Heart left ventricle (tissue), 16 donors: ENCODE data around the gene MAN1B1. TPM values are rescaled to one million over a fixed set of nuclear protein-coding genes. Genes with fewer than 3 reads are reported as not detected.

ENCODE experiments used
- ATAC-seq, 4 donors: fragments of 200-7000 bp; cut with Tn5 transposase; one replicate each; pipeline ENCODE4 v1.9.1; 2020 to 2022; ENCODE audit warnings: moderate library complexity in 4 of 4, mild to moderate bottlenecking in 3 of 4, moderate number of reproducible peaks in 1 of 4
- DNase-seq, 5 donors: peaks; one replicate each; pipeline ENCODE4 v3.0.0-alpha.2; 2020
- H3K27ac ChIP-seq, 12 donors: fragments of 200-600 bp; sonication (generic) in 4 of 12; one replicate each; pipeline versions ENCODE4 v1.5.0 to v1.8.0; 2016 to 2022; ENCODE audit warnings: mild to moderate bottlenecking in 2 of 12
- H3K27me3 ChIP-seq, 9 donors: fragments of 200-600 bp; sonication (generic) in 2 of 9; one replicate each; pipeline versions ENCODE4 v1.5.1 to v1.8.0; 2016 to 2022; ENCODE audit warnings: mild to moderate bottlenecking in 3 of 9
- H3K36me3 ChIP-seq, 9 donors: fragments of 200-600 bp; sonication (generic) in 2 of 9; one replicate each; pipeline versions ENCODE4 v1.5.0 to v1.8.0; 2018 to 2022; ENCODE audit warnings: mild to moderate bottlenecking in 2 of 9
- H3K4me1 ChIP-seq, 12 donors: fragments of 200-600 bp; sonication (generic) in 4 of 12; one replicate each; pipeline versions ENCODE4 v1.5.0 to v1.8.0; 2016 to 2022; ENCODE audit warnings: mild to moderate bottlenecking in 3 of 12
- H3K4me3 ChIP-seq, 12 donors: fragments of 200-600 bp; sonication (generic) in 4 of 12; one replicate each; pipeline versions ENCODE4 v1.5.0 to v1.8.0; 2017 to 2022; ENCODE audit warnings: mild to moderate bottlenecking in 9 of 12, moderate library complexity in 4 of 12
- H3K9me3 ChIP-seq, 12 donors: fragments of 200-600 bp; sonication (generic) in 4 of 12; one replicate each; pipeline versions ENCODE4 v1.5.0 to v1.8.0; 2016 to 2022; ENCODE audit warnings: mild to moderate bottlenecking in 1 of 12
- CTCF ChIP-seq, 12 donors: fragments of 200-600 bp; sonication (generic) in 4 of 12; IDR thresholded peaks; one replicate each; pipeline versions ENCODE4 v1.5.0 to v1.8.0; 2018 to 2022; ENCODE audit warnings: antibody characterized with exemption in 12 of 12, mild to moderate bottlenecking in 5 of 12
- POLR2A ChIP-seq, 2 donors: fragments of 450-650 bp; IDR thresholded peaks; one replicate each; pipeline ENCODE4 v1.6.1; 2017; ENCODE audit warnings: antibody characterized with exemption in 2 of 2, mild to moderate bottlenecking in 2 of 2, moderate library complexity in 2 of 2
- WGBS, 4 donors: extraction: QIAGEN DNeasy Blood & Tissue Kit in 2 of 4; methylation state at CpG; one replicate each; pipeline versions ENCODE4 v1.1.5 to v1.1.7; 2013 to 2018; 5-methylcytosine and 5-hydroxymethylcytosine counted together
- intact Hi-C, 10 donors: fragments of 100-400 bp; cut with DNase I; formaldehyde crosslinking; loops; one replicate each; pipeline versions ENCODE4 v1.11.1 to v1.14.2; 2022
- polyA plus RNA-seq, 2 donors: library from polyadenylated mRNA; stranded (reverse); fragments of 200-250 nt; gene quantifications; one replicate each; pipeline ENCODE4 v1.2.3, GENCODE V29; 2013
- total RNA-seq, 9 donors: library from RNA; depleted of rRNA in 2 of 9; stranded (reverse); fragments of >200 nt in 2 of 9; fragmentation: NEBNext Ultra II Directional in 3 of 9; extraction: Animal tissue kit (Norgen Biotek cat#: 25700) in 3 of 9; gene quantifications; one replicate each; pipeline versions ENCODE4 v1.1.0 to v1.2.4, GENCODE V29; 2016 to 2023
- donor health status: ischemic (EF 13 %, LVEDD 7.1; RV severe dilation, severe dysfunction).
- donor health status: healthy with polysubstance abuse.
- donor health status: DM: no; HTN: yes; CAD: no.
- donor health status: DM: no; HTN: no; CAD: no.
- donor health status: ischemic (EF 25% LVEDD 6.9; RV normal size, moderate dysfunction).
- donor health status: ischemic (EF 25% LVEDD 5.7; RV mildly dilated, moderate dysfunction).
- donor health status: healthy.
- donor health status: DM: yes; HTN: yes; CAD: no.
- donor health status: ischemic (EF 35%, LVEDD 5.7; RV mildly dilated, moderate dysfunction).
- donor health status: nonischemic (EF 11% LVEDD 7.7; RV severe dilation, severe dysfunction).
- donor health status: DM: yes; HTN: yes; CAD: no.
- donor health status: PGD.
- donor health status: ischemic (EF 29% LVEDD 5.4; RV normal size, mild dysfunction).
- donor health status: nonischemic (EF 23%, LVEDD 6.1; RV moderate dilation, normal function).

The MAN1B1 gene
- total and polyA plus RNA-seq, 11 donors = 17.6 to 40.6 (median 24.6) TPM

GRCh38 chr9:137109250-137110146, 22.7 kb downstream of the MAN1B1 start:
- WGBS, 4 donors = 76 to 82% (median 82%) methylated on average over 23 to 34 of the region's 34 CpGs
- H3K9me3 ChIP-seq = no peaks in the 10 kb centered on the region
- H3K4me3 ChIP-seq = no peak overlapping the region
- ATAC-seq (no peak), DNase-seq (peak in 1 of 5 donors; percentile 18)
- no peaks in the 10 kb centered on the region for H3K27me3 ChIP-seq
- H3K27ac ChIP-seq = no peak overlapping the region
- H3K36me3 ChIP-seq = peaks cover 0 to 87% (median 61%) of the 10 kb centered on the region in 9 donors
- no peak for TF ChIP-seq CTCF (IDR thresholded peaks at IDR 0.05)
- no peak for TF ChIP-seq POLR2A (IDR thresholded peaks at IDR 0.05)
- intact Hi-C loops = loop anchor here in 1 of 10 donors (10.0 kb wide), 1 partner anchor 75 kb away; the partner anchor contains the start of genes ANAPC2 and SSNA1
- H3K4me1 ChIP-seq = peaks cover 0 to 10% (median under 1%) of the 10 kb centered on the region in 12 donors

- H3K27me3 ChIP-seq = no peaks in the 10 kb centered on the region
- intact Hi-C loops = loop anchor here in 1 of 10 donors (10.0 kb wide), 1 partner anchor 74 kb away; the partner anchor contains the start of genes ANAPC2 and SSNA1
- WGBS, 4 donors = 90 to 95% (median 91%) methylated on average over 18 to 38 of the region's 38 CpGs
- DNase-seq = peak in 1 of 5 donors; percentile 20
- ATAC-seq = no peak
- H3K4me3 ChIP-seq = no peak overlapping the region
- H3K9me3 ChIP-seq = no peaks in the 10 kb centered on the region
- peaks cover 0 to 79% (median 53%) of the 10 kb centered on the region in 9 donors for H3K36me3 ChIP-seq
- no peak overlapping the region for H3K27ac ChIP-seq
- H3K4me1 ChIP-seq = peaks cover 0 to 19% (median 7%) of the 10 kb centered on the region in 12 donors
- TF ChIP-seq POLR2A (IDR thresholded peaks at IDR 0.05) = no peak
- TF ChIP-seq CTCF (IDR thresholded peaks at IDR 0.05) = no peak
Observed at GRCh38 chr9:137110147-137110910, 23.5 kb downstream of the MAN1B1 start.

GRCh38 chr9:137110911-137111787, 24.4 kb downstream of the MAN1B1 start:
- ATAC-seq (no peak), DNase-seq (no peak)
- intact Hi-C loops = loop anchor here in 1 of 10 donors (10.0 kb wide), 1 partner anchor 74 kb away; the partner anchor contains the start of genes ANAPC2 and SSNA1
- H3K4me3 ChIP-seq = no peak overlapping the region
- WGBS, 4 donors = 87 to 92% (median 88%) methylated on average over 28 of the region's 28 CpGs
- H3K9me3 ChIP-seq = no peaks in the 10 kb centered on the region
- peaks cover 0 to 71% (median 44%) of the 10 kb centered on the region in 9 donors for H3K36me3 ChIP-seq
- peaks cover 0 to 27% (median 15%) of the 10 kb centered on the region in 12 donors for H3K4me1 ChIP-seq
- no peaks in the 10 kb centered on the region for H3K27me3 ChIP-seq
- H3K27ac ChIP-seq = no peak overlapping the region
- TF ChIP-seq POLR2A (IDR thresholded peaks at IDR 0.05) (no peak), CTCF (IDR thresholded peaks at IDR 0.05) (no peak)
